Adrenal gland (tissue), 5 donors: ENCODE measurements around the gene ROR1.

Experiments
- CTCF ChIP-seq, 6 experiments: fragments of 450-650 bp in 4 of 6; fragments of 200-600 bp in 2 of 6; sonication (generic) in 1 of 6; IDR thresholded peaks; 1 replicate in 5 of 6; 2 replicates in 1 of 6; pipeline versions ENCODE4 v1.5.1 to v1.8.0; 2016 to 2021; ENCODE audit warnings: antibody characterized with exemption in 6 of 6, mild to moderate bottlenecking in 2 of 6, moderate library complexity in 1 of 6
- POLR2A ChIP-seq, 2 donors: fragments of 450-650 bp; IDR thresholded peaks; one replicate each; pipeline ENCODE4 v1.6.1; 2017; ENCODE audit warnings: antibody characterized with exemption in 2 of 2, mild to moderate bottlenecking in 2 of 2, moderate library complexity in 1 of 2
- donor health status: DM: no; HTN: no; CAD: no.

DNA sequence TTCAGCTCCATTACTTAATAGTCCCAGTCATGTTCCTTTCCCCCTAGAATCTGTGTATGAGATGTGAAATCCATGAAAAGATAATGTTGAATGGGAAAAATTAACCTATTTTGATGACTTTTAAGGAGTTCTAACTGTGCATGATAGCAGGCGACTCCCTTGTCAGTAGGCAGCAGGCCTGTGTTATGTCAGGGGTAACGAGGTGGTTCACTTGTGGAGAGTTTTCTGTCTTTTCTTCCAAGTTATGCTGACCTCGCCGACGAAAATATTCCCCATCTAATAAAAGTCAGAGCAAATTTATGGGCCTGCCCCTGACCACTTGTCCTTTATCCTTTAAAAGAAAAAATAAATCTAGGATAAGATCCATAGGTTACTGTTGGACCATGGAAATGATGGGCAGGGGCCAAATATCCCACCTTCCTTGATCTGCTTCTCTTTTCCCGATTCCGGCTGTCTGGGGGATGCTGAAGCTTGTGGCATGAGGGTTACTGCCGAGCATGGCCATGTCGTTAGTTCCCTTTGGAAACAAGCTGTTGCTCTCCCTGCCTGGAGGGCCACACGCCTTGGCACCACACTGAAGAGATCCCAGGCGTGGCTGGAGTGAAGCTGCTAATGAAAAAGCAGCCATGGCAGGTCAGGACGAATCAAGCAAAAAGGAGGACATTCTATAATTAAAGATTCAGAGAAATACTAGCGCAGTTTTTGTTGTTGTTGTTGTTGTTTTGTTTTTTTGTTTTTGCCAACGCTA is 93.8 kb downstream of the ROR1 start:
- TF ChIP-seq CTCF (IDR thresholded peaks at IDR 0.05) (no peak), POLR2A (IDR thresholded peaks at IDR 0.05) (no peak)
